A549 (cell line): ENCODE data around the gene CNIH1.

ENCODE experiments used
- CEBPB ChIP-seq, 2 experiments: fragments of >200 bp in 1 of 2; sonication (Bioruptor Twin) in 1 of 2; formaldehyde crosslinking in 1 of 2; IDR thresholded peaks; 2 replicates each; pipeline ENCODE4 v1.6.1; 2012 to 2016
- CTCF ChIP-seq: fragments of >200 bp; sonication (Bioruptor Twin); formaldehyde crosslinking; IDR thresholded peaks from 3 replicates; pipeline ENCODE4 v1.5.1; 2016
- ELK1 ChIP-seq: fragments of 150-350 bp; IDR thresholded peaks from 2 replicates; pipeline ENCODE4 v1.6.1; 2014; ENCODE audit warnings: low read depth, mild to moderate bottlenecking, low read length
- EP300 ChIP-seq, 2 experiments: fragments of >200 bp; sonication (Bioruptor Twin); formaldehyde crosslinking; IDR thresholded peaks; 2 replicates in 1 of 2; 3 replicates in 1 of 2; pipeline ENCODE4 v1.6.1; 2016 to 2017
- NFE2L2 ChIP-seq: fragments of 150-350 bp; conservative IDR thresholded peaks from 2 replicates; pipeline ENCODE4 v1.6.1; 2014; ENCODE audit warnings: low read length
- REST ChIP-seq: fragments of 200-600 bp; sonication (generic); IDR thresholded peaks from 2 replicates; pipeline ENCODE4 v1.6.1; 2016; ENCODE audit warnings: antibody characterized with exemption, mild to moderate bottlenecking, moderate library complexity
- USF2 ChIP-seq: fragments of 450-650 bp; IDR thresholded peaks from 2 replicates; pipeline ENCODE4 v1.6.1; 2014; ENCODE audit warnings: antibody characterized with exemption

GRCh38 chr14:54455363-54455762, 14.2 kb upstream of the CNIH1 start:
- no peak for TF ChIP-seq CEBPB (IDR thresholded peaks at IDR 0.05)
- TF ChIP-seq REST, result no peak
- TF ChIP-seq CTCF, result no peak
- TF ChIP-seq NFE2L2, result no peak
- TF ChIP-seq ELK1, result no peak
- no peak for TF ChIP-seq EP300 (IDR thresholded peaks at IDR 0.05)
- TF ChIP-seq USF2, result no peak
